HG02981 (cell line): ENCODE results near the gene CPSF6.
"Not testable (repeated sequence)": the region's sequence is repeated elsewhere in the genome, so short reads cannot be mapped to it uniquely, and the experiment has no call there.

Source experiments
- ATAC-seq: cut with Tn5 transposase; IDR thresholded peaks from one replicate; pipeline ENCODE4 v1.9.1; 2021; ENCODE audit warnings: mild to moderate bottlenecking, moderate library complexity; ENCODE audit not compliant: unreplicated experiment

Gene CPSF6

GRCh38 chr12:69239352-69239921 is at the start of gene CPSF6:
Gene CPSF6 (plus strand): TSS chr12:69239569. CDS start chr12:69239647, 78 bp downstream.
- peak; percentile 92 for ATAC-seq

GRCh38 chr12:69196302-69197288 is 42.8 kb upstream of the CPSF6 start:
- ATAC-seq: no peak

- not testable (repeated sequence) for ATAC-seq
These were observed 39.4 kb upstream of the CPSF6 start for GRCh38 chr12:69199976-69200375.

GRCh38 chr12:69204191-69204590 is 35.2 kb upstream of the CPSF6 start:
- ATAC-seq: no peak

GRCh38 chr12:69210661-69211060 is 28.7 kb upstream of the CPSF6 start:
- no peak for ATAC-seq

GRCh38 chr12:69211160-69211559 is 28.2 kb upstream of the CPSF6 start:
- no peak for ATAC-seq

- no peak for ATAC-seq
These were observed 25.2 kb upstream of the CPSF6 start for GRCh38 chr12:69214169-69214568.

GRCh38 chr12:69225251-69225910 is 14.0 kb upstream of the CPSF6 start:
- no peak for ATAC-seq

GRCh38 chr12:69231479-69231878 is 7.9 kb upstream of the CPSF6 start:
- ATAC-seq: no peak

- ATAC-seq: no peak
These were observed 599 bp upstream of the CPSF6 start for GRCh38 chr12:69238589-69239351.

GRCh38 chr12:69239922-69240630 is 707 bp downstream of the CPSF6 start:
- ATAC-seq: peak; percentile 31

GRCh38 chr12:69240631-69240995 is 1.2 kb downstream of the CPSF6 start:
- ATAC-seq: no peak

GRCh38 chr12:69241438-69242092 is 2.2 kb downstream of the CPSF6 start:
- no peak for ATAC-seq

- peak; percentile 33 for ATAC-seq
These were observed 4.0 kb downstream of the CPSF6 start for GRCh38 chr12:69243099-69244084.

- no peak for ATAC-seq
These were observed 8.1 kb downstream of the CPSF6 start for GRCh38 chr12:69247268-69248018.

- ATAC-seq: no peak
These were observed 12.7 kb downstream of the CPSF6 start for GRCh38 chr12:69252033-69252432.

GRCh38 chr12:69254046-69254445 is 14.7 kb downstream of the CPSF6 start:
- ATAC-seq: peak; percentile 76

- ATAC-seq: no peak
These were observed 15.5 kb downstream of the CPSF6 start for GRCh38 chr12:69254862-69255261.
